IPS-NIHi11 (cell line): ENCODE results near the gene NECAB2.

ENCODE experiments used
- DNase-seq: peaks from one replicate; pipeline ENCODE4 v3.0.0; 2012; ENCODE audit warnings: mixed read lengths, low spot score

The NECAB2 gene

GRCh38 chr16:84024854-84025253, 56.8 kb downstream of the NECAB2 start:
- no peak for DNase-seq

DNA sequence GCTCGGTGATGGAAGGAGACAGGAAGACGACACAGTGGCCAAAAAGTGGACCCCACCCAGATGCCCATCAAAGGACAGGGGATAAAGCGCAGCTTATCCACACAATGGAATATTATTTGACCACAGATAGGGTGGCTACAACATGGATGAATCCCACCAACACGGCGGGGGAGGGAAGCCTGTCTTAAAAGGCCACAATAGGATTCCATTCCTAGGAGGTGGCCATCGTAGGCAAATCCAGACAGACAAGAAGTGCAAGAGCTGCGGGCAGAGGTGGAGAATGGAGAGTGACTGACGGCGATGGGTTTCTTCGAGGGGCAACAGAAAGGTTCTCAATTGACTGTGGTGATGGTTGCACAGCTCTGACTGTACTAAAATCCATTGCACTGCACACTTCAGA, 58.6 kb downstream of the NECAB2 start:
- no peak for DNase-seq

DNA sequence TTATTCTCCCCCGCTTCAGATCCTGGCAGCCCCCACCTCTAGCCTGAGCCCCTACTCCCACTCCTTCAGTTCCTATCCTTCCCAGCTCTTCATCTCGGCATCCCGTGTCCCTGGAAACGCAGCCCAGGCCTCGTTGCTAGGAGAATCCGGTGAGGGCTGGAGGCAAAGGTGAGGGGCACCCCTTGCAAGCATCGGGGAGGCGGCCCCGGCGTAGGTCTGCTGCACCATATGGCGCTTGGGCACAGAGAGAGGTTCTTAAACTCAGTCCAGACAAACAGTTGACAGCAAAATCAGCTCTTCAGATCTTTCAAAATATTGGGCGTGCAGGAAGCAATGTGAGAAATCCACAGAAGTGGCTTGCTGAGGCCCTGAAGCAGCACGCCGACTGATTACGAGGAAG, 59.6 kb downstream of the NECAB2 start:
- no peak for DNase-seq

DNA sequence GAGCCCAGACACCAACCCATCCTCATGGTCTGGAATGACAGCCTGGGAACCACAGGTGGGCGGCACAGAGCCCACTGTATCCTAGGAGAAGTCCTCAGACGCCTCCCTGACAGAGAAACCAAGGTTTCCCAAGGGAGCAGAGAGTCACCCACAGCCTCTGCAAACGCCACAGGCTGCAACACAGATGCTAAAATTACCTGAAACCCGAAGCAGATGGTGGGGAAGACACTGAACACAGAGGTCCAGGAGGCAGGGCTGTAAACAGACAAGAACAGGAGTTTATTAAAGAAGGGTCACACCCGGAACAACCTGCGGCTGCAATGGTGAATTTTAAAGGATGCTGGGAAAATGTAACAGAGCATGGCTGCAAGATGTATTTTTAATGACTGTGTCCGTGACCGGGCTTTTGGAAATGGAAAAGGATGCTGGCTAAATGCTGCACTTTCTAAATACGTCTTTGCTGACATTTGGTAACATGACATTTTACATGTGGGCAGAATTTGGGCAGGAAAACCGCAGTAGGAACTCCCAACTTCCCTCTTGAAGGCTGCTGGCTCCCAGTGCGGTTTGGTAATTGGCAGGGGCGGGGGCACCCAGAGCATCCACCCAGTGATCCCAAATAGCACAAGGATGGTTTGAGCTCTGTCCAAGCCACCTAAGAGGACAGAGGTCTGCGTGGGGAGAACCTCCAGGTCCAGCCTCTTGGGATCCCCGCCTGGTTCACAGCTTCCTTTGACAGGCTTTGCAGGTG, 61.4 kb downstream of the NECAB2 start:
- DNase-seq = no peak

DNA sequence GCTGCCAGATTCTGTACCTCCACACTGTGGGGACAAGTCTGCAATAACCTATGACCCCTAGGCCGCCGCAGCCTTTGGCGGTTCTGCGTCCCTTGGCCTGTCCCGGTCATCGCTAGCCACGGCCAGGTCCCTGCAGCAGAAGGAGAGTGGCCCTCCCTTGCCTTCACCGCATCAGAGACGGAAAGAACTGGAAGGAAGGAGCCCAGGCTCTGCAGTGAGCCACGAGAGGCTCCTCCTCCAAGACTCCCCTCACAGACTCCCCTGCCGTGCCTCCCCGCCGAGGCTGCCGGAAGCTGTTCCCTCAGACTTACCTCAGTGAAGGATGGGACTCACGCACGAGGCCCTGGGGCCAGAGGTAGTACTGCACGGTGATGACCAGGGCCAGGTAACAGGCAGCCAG, 63.5 kb downstream of the NECAB2 start:
- no peak for DNase-seq

GRCh38 chr16:84032458-84033178, 64.6 kb downstream of the NECAB2 start:
- DNase-seq = peak; percentile 71

GRCh38 chr16:84033251-84034195, 65.5 kb downstream of the NECAB2 start:
- DNase-seq = no peak

- DNase-seq = no peak
These were observed 66.5 kb downstream of the NECAB2 start for GRCh38 chr16:84034516-84034915.

DNA sequence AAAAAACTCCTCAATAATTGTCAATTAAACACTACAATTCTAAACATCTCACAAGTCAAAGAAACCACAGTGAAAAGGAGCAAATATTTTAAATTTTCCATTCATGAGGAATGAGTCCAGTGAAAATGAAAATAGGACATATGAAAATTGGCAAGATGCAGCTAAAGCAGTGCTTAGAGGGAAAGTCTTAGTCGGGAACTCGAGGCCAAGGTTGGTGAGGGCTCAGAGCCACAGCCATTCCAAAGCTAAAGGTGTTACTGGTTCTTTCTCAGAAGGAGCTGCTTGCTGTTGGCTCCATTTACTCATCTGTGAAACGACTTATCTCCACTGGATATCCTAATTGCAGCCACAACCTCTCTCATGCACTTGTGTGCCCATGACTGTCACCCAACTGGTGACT, 68.1 kb downstream of the NECAB2 start:
- DNase-seq = no peak

GRCh38 chr16:84036982-84037425, 69.0 kb downstream of the NECAB2 start:
- DNase-seq = no peak

DNA sequence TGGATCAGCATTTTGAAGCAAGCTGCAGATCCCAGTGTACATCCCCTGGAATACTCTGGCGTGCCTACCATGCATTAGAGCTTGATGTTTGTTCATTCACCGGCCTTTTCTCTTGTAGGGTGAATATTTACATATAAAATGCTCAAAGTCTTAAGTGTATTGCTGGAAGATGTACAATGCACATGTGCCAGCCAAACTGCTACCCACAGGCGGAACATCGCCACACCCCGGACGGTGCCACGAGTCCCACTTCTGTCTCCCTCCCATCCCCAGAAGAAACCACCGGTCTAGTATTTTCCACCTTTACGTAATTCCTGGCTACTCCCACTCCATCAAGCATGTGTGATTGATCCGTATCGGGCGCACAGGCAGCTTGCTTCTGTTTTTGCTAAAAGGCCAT, 70.4 kb downstream of the NECAB2 start:
- no peak for DNase-seq

GRCh38 chr16:84039696-84040095, 71.7 kb downstream of the NECAB2 start:
- no peak for DNase-seq

DNA sequence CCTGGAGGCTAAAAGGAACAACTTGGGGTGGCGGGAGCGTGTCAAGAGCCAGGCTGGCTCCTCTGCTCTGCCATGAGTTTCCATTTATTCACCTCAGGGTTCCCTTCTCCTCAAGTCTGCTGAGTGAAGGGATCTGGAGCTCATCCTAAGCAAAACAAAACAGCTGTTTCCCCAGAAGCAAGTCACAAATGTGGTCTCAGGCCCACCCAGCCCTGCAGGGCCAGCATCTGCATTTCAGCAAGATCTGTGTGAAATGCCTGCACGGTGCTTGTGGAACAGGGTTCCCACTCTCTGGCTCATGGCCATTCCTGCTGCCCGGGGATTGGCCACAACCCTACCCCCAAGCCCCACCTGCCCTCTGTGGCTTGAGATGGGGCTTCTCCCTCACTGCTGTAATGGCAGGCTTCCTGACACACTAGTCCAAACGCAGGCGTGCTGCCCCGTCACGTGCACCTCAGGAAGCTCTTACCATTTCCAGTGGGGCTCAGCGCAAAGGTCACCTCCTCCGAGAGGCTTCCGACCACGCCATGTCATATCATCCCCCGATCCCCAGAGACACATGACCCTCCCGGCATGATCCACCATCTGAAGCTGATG, 72.3 kb downstream of the NECAB2 start:
- DNase-seq = no peak

DNA sequence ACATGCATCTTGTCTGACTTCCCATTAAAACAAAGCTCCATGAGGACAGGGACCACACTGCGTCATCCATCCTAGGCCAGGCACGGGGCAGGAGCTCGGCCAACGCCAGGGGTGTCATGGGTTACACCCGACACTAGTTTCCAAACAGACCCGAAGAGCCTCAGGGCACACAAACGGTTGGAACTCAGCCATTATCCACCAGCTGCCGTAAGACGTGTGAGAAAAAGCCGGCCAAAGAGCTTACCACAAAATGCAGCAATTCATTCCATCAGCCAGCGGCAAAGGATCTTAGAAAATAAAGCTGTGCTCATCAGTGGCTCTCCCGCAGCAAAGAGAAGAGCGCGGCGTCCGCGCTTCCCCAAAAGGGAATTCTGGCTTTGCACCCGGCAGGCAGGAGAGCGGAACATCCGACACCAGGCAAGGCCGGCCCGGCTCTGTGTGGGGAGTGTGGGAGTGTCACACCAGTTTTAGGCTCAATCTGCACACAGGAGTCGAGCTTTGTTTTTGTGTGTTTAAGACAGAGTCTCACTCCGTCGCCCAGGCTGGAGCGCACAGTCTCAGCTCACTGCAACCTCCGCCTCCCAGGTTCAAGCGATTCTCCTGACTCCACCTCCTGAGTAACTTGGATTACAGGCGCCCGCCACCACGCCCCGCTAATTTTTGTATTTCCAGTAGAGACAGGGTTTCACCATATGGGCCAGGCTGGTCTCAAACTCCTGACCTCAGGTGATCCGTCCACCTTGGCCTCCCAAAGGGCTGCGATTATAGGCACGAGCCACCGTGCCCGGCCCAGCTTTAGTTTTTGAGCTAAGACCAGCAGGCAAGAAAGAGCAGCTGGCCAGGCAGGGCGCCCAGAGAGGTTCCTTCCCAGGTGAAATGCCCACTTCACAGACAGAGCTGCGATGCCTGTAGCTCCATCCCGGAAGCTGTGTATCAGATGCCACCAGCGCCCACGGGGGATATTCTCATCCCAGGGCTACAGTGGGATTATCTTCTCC, 73.1 kb downstream of the NECAB2 start:
- DNase-seq = no peak

DNA sequence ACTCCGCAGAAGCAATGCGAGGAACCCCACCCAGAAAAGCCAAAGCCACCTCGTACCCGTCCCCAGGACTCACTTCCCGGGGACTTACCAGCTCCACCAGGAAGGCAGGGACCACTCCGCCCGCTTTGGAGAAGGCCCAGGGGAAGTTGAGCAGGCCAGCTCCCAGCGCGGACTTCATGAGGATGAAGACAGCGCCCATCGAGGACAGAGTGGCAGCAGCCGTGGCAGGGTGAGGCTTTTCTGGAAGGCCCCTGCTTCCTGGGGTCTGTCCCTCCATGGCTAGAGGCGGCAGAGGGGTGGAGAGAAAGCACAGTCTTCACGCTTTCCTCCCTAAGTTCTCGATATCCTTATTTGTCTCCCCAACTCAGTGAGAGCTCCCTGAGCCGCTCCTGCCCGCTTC, 73.8 kb downstream of the NECAB2 start:
- DNase-seq = no peak

GRCh38 chr16:84042308-84042878, 74.3 kb downstream of the NECAB2 start, which contains the start of gene SLC38A8:
Gene SLC38A8 (minus strand): TSS chr16:84042795. CDS start chr16:84042157, 638 bp downstream.
- DNase-seq = no peak

DNA sequence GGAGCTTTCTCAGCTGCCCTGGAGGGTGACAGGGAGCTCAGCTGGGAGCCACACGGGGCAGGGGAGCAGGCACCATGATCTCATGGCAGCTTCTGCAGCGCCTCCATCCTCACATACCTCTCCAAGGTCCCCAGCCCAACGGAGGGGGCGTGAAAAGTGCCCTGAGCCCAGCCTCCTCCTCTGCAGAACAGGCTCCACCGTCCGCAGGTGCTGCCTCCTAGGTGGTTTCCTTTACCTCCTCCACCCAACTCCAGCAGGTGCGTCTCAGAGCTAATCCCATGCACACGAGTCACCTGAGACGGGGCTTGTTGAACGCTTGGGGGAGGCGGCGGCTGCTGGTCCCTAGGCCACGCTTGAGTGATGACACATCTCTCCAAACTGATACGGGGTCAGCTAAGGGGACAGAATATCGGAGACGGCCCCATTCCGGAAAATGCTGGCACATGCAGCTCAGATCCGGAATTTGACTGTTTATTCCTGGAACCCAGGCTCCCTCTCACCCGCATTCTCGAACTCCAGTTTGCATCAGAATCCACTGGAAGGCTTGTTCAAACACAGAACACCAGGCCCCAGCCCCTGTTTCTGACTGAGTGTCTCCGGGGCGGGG, 74.9 kb downstream of the NECAB2 start:
- peak; percentile 70 for DNase-seq

DNA sequence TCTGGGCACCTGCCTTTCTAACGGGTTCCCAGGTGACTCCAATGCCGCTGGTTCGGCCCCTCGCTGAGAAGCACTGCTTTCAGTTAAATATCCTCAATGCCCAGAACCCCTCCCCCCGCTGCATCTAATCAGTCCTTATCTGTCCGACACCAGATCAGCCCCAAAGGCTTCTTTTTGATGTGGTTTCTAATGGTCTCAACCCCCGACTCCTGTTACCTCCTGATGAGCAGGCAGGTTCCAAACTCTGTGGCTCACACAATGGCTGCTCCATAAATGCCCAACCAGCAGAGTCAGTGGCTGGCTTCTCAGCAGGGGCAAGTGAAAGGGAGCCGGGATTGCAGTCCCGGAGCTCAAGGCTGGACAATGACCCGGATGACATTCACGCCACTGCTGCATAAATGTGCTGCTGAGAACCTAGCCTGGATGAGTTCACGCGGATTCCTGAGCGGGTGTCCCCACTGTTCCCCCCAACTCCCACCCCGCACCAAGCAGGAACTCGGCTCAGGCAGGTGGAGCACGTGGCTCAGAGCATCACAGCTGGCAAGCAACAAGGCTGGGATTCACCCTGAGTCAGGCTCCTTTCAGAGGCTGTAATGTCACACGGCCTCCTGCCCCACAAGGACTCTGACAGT, 75.6 kb downstream of the NECAB2 start:
- no peak for DNase-seq

- DNase-seq = peak; percentile 67
These were observed 76.1 kb downstream of the NECAB2 start for GRCh38 chr16:84044118-84044488.
